ENCODE measurements around the gene PRKCA.

PRKCA gene

GRCh38 chr17:66492561-66493005 lies 190.2 kb downstream of the PRKCA start:
- Histone ChIP-seq H3K4me1 (peaks cover 22% of the 10 kb centered on the region; the same call in 1 of the 2 replicates), H3K9me3 (no peaks in the 10 kb centered on the region), H3K27me3 (no peaks in the 10 kb centered on the region), H3K4me3 (ENCODE audit: low read depth, low read length) (no peak overlapping the region), H3K36me3 (0 out of 2 replicates have a peak, but pooled peaks cover 2% of the 10 kb centered on the region)
- no peak for TF ChIP-seq CTCF (IDR thresholded peaks at IDR 0.05; ENCODE audit: low read depth, low read length)
- no peak for DNase-seq

GRCh38 chr17:66493283-66494019 lies 191.0 kb downstream of the PRKCA start:
- no peak for DNase-seq
- Histone ChIP-seq H3K4me1 (peaks cover 22% of the 10 kb centered on the region; the same call in 1 of the 2 replicates), H3K36me3 (peaks cover 2% of the 10 kb centered on the region; the same call in 1 of the 2 replicates), H3K27me3 (no peaks in the 10 kb centered on the region), H3K4me3 (ENCODE audit: low read depth, low read length) (no peak overlapping the region), H3K9me3 (no peaks in the 10 kb centered on the region)
- no peak for TF ChIP-seq CTCF (IDR thresholded peaks at IDR 0.05; ENCODE audit: low read depth, low read length)

- no peak for TF ChIP-seq CTCF (IDR thresholded peaks at IDR 0.05; ENCODE audit: low read depth, low read length)
- peak; percentile 50 for DNase-seq
- Histone ChIP-seq H3K27me3 (no peaks in the 10 kb centered on the region), H3K4me1 (peaks cover 22% of the 10 kb centered on the region; the same call in 1 of the 2 replicates), H3K9me3 (no peaks in the 10 kb centered on the region), H3K36me3 (peaks cover 2% of the 10 kb centered on the region; the same call in 1 of the 2 replicates), H3K4me3 (ENCODE audit: low read depth, low read length) (no peak overlapping the region)
Measured at GRCh38 chr17:66494023-66494803, 191.8 kb downstream of the PRKCA start.

- no peak for TF ChIP-seq CTCF (IDR thresholded peaks at IDR 0.05; ENCODE audit: low read depth, low read length)
- Histone ChIP-seq H3K36me3 (peaks cover 2% of the 10 kb centered on the region; the same call in 1 of the 2 replicates), H3K4me1 (peaks cover 22% of the 10 kb centered on the region; the same call in 1 of the 2 replicates), H3K27me3 (no peaks in the 10 kb centered on the region), H3K4me3 (ENCODE audit: low read depth, low read length) (no peak overlapping the region), H3K9me3 (no peaks in the 10 kb centered on the region)
- no peak for DNase-seq
Measured at GRCh38 chr17:66495035-66495434, 192.6 kb downstream of the PRKCA start.

GRCh38 chr17:66496306-66496705 lies 193.9 kb downstream of the PRKCA start:
- TF ChIP-seq CTCF (IDR thresholded peaks at IDR 0.05; ENCODE audit: low read depth, low read length), result no peak
- Histone ChIP-seq H3K9me3 (no peaks in the 10 kb centered on the region), H3K4me1 (peaks cover 22% of the 10 kb centered on the region; the same call in 1 of the 2 replicates), H3K27me3 (no peaks in the 10 kb centered on the region), H3K36me3 (peaks cover 2% of the 10 kb centered on the region; the same call in 1 of the 2 replicates), H3K4me3 (ENCODE audit: low read depth, low read length) (no peak overlapping the region)
- DNase-seq, result no peak
